ENCODE results near the gene CEP89. TPM values are rescaled to one million over a fixed set of nuclear protein-coding genes. Genes with fewer than 3 reads are reported as not detected.
A peak's percentile ranks its signal among the peaks of the same experiment; 100 is the strongest.
"Not testable (repeated sequence)": the region's sequence is repeated elsewhere in the genome, so short reads cannot be mapped to it uniquely, and the experiment has no call there.

The CEP89 gene
- total RNA-seq, 1 experiment from 2014 or later = 31.1 TPM

GRCh38 chr19:32988724-32989123, 17.0 kb upstream of the CEP89 start:
- Mint-ChIP-seq H3K36me3 (ENCODE audit: insufficient read depth, unreplicated experiment) (peaks cover 47% of the 10 kb centered on the region), H3K4me1 (ENCODE audit: low read depth, unreplicated experiment) (no peaks in the 10 kb centered on the region)

GRCh38 chr19:32988254-32988653, 16.5 kb upstream of the CEP89 start:
- BruUV-seq (replicated peaks); H3K9me3 Mint-ChIP-seq (ENCODE audit: low read depth, unreplicated experiment); H3K4me1 Mint-ChIP-seq (ENCODE audit: low read depth, unreplicated experiment); intact Hi-C loops (cut with micrococcal nuclease; ENCODE audit: unreplicated experiment); DNase-seq; H3K4me3 Mint-ChIP-seq (ENCODE audit: low read depth, unreplicated experiment); H3K27me3 Mint-ChIP-seq (ENCODE audit: unreplicated experiment); CTCF ChIA-PET: not testable (repeated sequence)
- Mint-ChIP-seq H3K36me3 (ENCODE audit: insufficient read depth, unreplicated experiment) (peaks cover 45% of the 10 kb centered on the region), H3K27ac (ENCODE audit: unreplicated experiment) (peak overlapping the region; percentile 4)

More at GRCh38 chr19:32988724-32989123, 17.0 kb upstream of the CEP89 start:
- CTCF ChIA-PET = no interaction called here
- intact Hi-C loops (cut with micrococcal nuclease; ENCODE audit: unreplicated experiment) = no loop called here
- Mint-ChIP-seq H3K9me3 (ENCODE audit: low read depth, unreplicated experiment) (no peaks in the 10 kb centered on the region), H3K27me3 (ENCODE audit: unreplicated experiment) (no peaks in the 10 kb centered on the region), H3K4me3 (ENCODE audit: low read depth, unreplicated experiment) (no peak overlapping the region), H3K27ac (ENCODE audit: unreplicated experiment) (peak overlapping the region; percentile 4)
- no TSS peak for BruUV-seq (replicated peaks)
- TF ChIP-seq CTCF (IDR thresholded peaks at IDR 0.05; ENCODE audit: unreplicated experiment) = no peak
- no peak for DNase-seq

DNA sequence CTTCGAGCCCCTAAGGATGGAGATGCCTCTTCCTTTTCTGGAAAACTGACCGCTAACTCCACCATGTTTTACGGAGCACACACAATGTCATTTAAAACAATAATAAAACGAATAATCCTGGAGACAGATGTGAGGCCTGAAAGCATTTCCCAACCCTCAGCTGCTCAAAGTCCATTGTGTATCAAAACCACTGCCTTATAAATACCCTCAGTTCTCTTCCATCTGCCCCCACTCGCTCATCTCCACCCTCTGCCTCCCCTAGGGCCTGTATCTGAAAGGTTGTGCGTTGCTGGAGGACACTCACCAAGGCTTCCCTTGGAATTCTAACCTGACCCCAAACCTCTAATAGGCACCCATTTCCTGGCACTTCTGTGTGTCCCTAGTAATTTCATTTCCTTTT, 10.7 kb upstream of the CEP89 start:
- DNase-seq; intact Hi-C loops (cut with micrococcal nuclease; ENCODE audit: unreplicated experiment); H3K4me3 Mint-ChIP-seq (ENCODE audit: low read depth, unreplicated experiment); H3K4me1 Mint-ChIP-seq (ENCODE audit: low read depth, unreplicated experiment); CTCF ChIA-PET; H3K27me3 Mint-ChIP-seq (ENCODE audit: unreplicated experiment); BruUV-seq (replicated peaks); H3K27ac Mint-ChIP-seq (ENCODE audit: unreplicated experiment); H3K9me3 Mint-ChIP-seq (ENCODE audit: low read depth, unreplicated experiment): not testable (repeated sequence)
- peaks cover 27% of the 10 kb centered on the region for H3K36me3 Mint-ChIP-seq (ENCODE audit: insufficient read depth, unreplicated experiment)

- H3K4me1 Mint-ChIP-seq (ENCODE audit: low read depth, unreplicated experiment); CTCF ChIA-PET; H3K27me3 Mint-ChIP-seq (ENCODE audit: unreplicated experiment); BruUV-seq (replicated peaks); DNase-seq; H3K27ac Mint-ChIP-seq (ENCODE audit: unreplicated experiment); H3K9me3 Mint-ChIP-seq (ENCODE audit: low read depth, unreplicated experiment); H3K4me3 Mint-ChIP-seq (ENCODE audit: low read depth, unreplicated experiment): not testable (repeated sequence)
- intact Hi-C loops (cut with micrococcal nuclease; ENCODE audit: unreplicated experiment) = loop anchor here (5.0 kb wide), 1 partner anchor 202 kb away; no protein-coding TSS in a partner anchor
- peaks cover 45% of the 10 kb centered on the region for H3K36me3 Mint-ChIP-seq (ENCODE audit: insufficient read depth, unreplicated experiment)
These were observed 8.0 kb upstream of the CEP89 start for GRCh38 chr19:32979807-32980206.

DNA sequence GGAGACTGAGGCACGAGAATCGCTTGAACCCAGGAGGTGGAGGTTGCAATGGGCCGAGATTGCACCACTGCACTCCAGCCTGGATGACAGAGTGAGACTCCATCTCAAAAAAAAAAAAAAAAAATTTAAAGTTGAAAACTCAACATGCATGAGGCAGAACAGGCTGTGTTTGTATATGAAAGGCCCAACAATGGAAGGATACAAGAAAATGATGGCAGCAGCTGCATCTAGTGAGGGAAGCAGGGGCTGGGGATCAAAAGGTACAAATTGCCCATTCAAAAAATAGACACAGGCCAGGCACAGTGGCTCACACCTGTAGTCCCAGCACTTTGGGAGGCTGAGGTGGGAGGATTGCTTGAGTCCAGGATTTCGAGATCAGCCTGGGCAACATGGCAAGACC, 6.1 kb upstream of the CEP89 start:
- H3K27me3 Mint-ChIP-seq (ENCODE audit: unreplicated experiment); H3K4me3 Mint-ChIP-seq (ENCODE audit: low read depth, unreplicated experiment); BruUV-seq (replicated peaks); DNase-seq; H3K27ac Mint-ChIP-seq (ENCODE audit: unreplicated experiment); H3K9me3 Mint-ChIP-seq (ENCODE audit: low read depth, unreplicated experiment); H3K4me1 Mint-ChIP-seq (ENCODE audit: low read depth, unreplicated experiment): not testable (repeated sequence)
- CTCF ChIA-PET = interaction anchor here (0.7 kb wide), 1 partner anchor 298 kb away, joined by 5 read pairs; no protein-coding TSS in a partner anchor
- H3K36me3 Mint-ChIP-seq (ENCODE audit: insufficient read depth, unreplicated experiment) = peaks cover 58% of the 10 kb centered on the region
- intact Hi-C loops (cut with micrococcal nuclease; ENCODE audit: unreplicated experiment) = loop anchor here (5.0 kb wide), 1 partner anchor 204 kb away; no protein-coding TSS in a partner anchor

- CTCF ChIA-PET = interaction anchor here (0.6 to 0.7 kb wide), 2 partner anchors 148 to 297 kb away, joined by 5 read pairs; no protein-coding TSS in a partner anchor
- DNase-seq = no peak
- no peak for TF ChIP-seq CTCF (IDR thresholded peaks at IDR 0.05; ENCODE audit: unreplicated experiment)
- intact Hi-C loops (cut with micrococcal nuclease; ENCODE audit: unreplicated experiment) = loop anchor here (5.0 kb wide), 1 partner anchor 205 kb away; no protein-coding TSS in a partner anchor
- Mint-ChIP-seq H3K36me3 (ENCODE audit: insufficient read depth, unreplicated experiment) (peaks cover 64% of the 10 kb centered on the region), H3K27me3 (ENCODE audit: unreplicated experiment) (no peaks in the 10 kb centered on the region), H3K4me3 (ENCODE audit: low read depth, unreplicated experiment) (no peak overlapping the region), H3K27ac (ENCODE audit: unreplicated experiment) (no peak overlapping the region), H3K9me3 (ENCODE audit: low read depth, unreplicated experiment) (no peaks in the 10 kb centered on the region), H3K4me1 (ENCODE audit: low read depth, unreplicated experiment) (no peaks in the 10 kb centered on the region)
- BruUV-seq (replicated peaks) = no TSS peak
These were observed 5.5 kb upstream of the CEP89 start for GRCh38 chr19:32977280-32977679.
